ENCODE data around the gene ARMC7.
"Not testable (repeated sequence)": the region's sequence is repeated elsewhere in the genome, so short reads cannot be mapped to it uniquely, and the experiment has no call there.

The ARMC7 gene

DNA sequence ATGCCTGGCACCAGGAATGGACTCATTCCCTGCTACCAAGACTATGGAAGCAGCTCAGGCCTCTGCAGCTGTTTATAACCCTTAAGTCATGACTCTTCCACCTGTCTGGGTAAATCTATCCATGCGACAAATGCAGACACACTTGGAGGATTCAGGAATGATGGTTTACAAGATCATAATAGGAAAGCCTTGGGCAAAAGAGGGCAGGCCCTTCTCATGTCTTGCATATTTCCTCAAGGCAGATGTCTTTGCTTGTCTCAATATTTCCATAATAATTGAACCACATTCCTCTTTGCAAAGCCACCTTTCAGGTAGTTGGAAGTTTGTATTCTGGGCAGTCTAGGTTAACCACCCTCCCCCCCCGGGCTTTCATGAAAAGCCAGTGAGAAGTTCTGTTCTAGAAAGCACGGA, 45.4 kb downstream of the ARMC7 start:
- DNase-seq: no peak

DNA sequence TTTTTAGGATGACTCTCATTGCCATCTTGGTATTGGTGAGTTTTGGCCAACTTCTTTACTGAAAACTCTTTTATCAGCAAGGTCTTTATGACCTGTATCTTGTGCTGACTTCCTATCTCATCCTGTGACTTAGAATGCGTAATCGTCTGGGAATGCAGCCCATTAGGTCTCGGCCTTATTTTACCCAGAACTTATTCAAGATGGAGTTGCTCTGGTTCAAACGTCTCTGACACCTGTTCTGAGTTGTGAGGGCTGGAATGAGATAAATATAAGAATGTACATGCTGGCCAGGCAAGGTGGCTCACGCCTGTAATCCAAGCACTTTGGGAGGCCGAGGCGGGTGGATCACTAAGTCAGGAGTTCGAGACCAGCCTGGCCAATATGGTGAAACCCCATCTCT, 48.7 kb downstream of the ARMC7 start:
- not testable (repeated sequence) for DNase-seq

GRCh38 chr17:75159196-75160031, 49.6 kb downstream of the ARMC7 start:
- no peak for DNase-seq

DNA sequence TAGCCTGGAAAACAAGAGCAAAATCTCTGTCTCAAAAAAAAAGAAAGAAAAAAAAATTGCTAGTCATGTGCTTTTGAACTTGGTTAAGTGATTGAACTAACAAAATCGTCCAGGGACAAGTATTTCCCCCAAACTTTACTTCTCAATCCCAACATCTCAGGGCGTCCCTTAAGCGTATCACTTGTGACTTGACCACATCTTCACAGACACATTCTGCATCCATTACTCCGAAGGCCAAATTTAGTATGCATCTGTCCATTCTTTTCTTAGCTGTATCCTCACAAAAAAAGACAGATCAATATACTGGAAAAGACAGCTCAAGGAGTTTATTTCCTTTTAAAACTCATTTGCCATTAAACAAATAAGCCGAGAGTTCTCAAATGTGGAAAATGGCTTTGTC, 50.4 kb downstream of the ARMC7 start:
- no peak for DNase-seq

- DNase-seq: no peak
These were observed 53.3 kb downstream of the ARMC7 start for GRCh38 chr17:75163074-75163473.

DNA sequence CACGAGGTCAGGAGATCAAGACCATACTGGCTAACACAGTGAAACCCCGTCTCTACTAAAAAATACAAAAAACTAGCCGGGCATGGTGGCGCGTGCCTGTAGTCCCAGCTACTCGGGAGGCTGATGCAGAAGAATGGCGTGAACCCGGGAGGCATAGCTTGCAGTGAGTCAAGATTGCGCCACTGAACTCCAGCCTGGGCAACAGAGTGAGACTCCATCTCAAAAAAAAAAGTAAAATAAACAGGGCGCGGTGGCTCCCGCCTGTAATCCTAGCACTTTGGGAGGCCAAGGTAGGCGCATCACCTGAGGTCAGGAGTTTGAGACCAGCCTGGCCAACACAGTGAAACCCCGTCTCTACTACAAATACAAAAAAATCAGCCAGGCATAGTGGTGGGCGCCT, 54.8 kb downstream of the ARMC7 start:
- DNase-seq: not testable (repeated sequence)

- no peak for DNase-seq
These were observed 59.2 kb downstream of the ARMC7 start for GRCh38 chr17:75168998-75169397.

- DNase-seq: no peak
These were observed 63.8 kb downstream of the ARMC7 start for GRCh38 chr17:75173526-75173925.

- DNase-seq: no peak
These were observed 65.2 kb downstream of the ARMC7 start for GRCh38 chr17:75174996-75175395.

- DNase-seq: no peak
These were observed 66.9 kb downstream of the ARMC7 start for GRCh38 chr17:75176625-75177024.

DNA sequence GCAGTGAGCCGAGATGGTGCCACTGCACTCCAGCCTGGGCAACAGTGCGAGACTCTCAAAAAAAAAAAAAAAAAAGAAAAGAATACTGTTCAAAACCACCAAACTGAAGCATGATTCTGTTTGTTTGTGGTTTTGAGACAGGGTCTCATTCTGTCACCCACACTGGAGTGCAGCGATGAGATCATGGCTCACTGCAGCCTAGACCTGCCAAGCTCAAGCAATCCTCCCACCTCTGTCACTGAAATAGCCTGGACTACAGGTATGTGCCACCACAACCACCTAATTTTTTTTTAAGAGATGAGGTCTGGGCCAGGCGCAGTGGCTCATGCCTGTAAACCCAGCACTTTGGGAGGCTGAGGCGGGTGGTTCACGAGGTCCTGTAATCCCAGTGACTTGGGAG, 68.7 kb downstream of the ARMC7 start:
- no peak for DNase-seq

Data from NCI-H526 treated with DMSO at 0.1 percent for 48 hours (cell line).